ENCODE results near the gene GLMN.

The GLMN gene

GRCh38 chr1:92298573-92299476 is at the start of gene GLMN, which contains the start of gene RPAP2:
TSS of gene GLMN (minus strand) at chr1:92298987. CDS start at chr1:92297999, 988 bp downstream.
TSS of gene RPAP2 (plus strand) at chr1:92299059. CDS start at chr1:92299074, 15 bp downstream.
- peak; percentile 81 for DNase-seq (ENCODE audit: low spot score)

- DNase-seq (ENCODE audit: low spot score): no peak
Observed at GRCh38 chr1:92346866-92347640, 48.3 kb upstream of the GLMN start.

DNA sequence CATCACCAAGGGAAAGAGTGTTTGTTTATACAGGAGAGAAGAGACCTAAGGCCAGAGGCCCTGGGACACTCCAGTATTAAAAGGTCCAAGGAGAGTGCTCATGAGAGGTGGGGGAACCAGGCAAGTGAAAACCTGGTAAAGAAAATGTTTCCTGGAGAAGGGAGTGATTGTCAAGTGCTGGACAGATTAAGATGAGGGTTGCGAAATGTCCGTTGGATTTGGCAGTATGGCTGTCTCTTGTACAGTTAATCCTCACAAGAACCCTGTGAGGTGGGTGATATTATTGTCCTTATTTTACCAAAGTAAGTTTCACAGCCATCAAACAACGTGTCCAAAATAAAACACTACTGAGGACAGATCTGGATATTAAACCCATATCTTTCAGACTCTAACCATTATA is 44.3 kb upstream of the GLMN start:
- DNase-seq (ENCODE audit: low spot score): no peak

GRCh38 chr1:92342401-92342800 is 43.6 kb upstream of the GLMN start:
- no peak for DNase-seq (ENCODE audit: low spot score)

DNA sequence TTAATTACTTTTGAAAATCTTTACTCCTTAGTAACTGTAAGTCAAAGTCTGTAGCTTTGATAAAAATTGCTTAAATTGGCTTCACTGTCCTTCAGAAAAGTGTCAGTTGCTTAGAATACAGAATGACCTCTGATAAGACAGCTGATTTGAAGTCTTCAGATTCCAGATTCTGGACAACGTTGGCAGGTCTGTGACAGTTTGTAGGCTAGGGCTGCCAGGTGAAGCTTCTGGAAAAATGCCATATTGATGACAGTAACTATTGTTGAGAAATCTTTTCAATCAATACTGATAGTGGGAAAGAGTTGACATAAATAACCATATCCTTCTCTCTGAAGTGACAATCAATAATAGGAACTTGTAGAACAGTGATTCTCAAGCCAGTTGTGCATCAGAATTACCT is 41.4 kb upstream of the GLMN start:
- DNase-seq (ENCODE audit: low spot score): no peak

DNA sequence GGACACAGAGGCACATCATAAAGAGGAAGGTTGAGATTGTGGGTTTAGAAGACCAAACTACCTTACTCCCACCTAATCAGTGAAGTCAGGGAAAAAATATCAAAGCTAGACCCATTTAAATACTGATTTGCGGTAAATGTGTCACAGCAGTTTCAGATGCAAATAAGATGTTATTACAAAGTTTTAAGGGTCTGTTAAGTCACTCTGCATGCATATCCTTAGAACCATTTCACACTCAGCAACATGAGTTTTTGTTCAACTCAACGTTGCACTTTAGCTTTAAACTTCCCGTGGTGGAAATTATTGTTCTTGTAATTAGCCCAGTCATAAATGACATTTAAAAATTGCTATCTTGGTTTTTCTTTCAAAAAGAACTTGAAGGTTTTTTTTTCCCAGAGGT is 34.9 kb upstream of the GLMN start:
- no peak for DNase-seq (ENCODE audit: low spot score)

DNA sequence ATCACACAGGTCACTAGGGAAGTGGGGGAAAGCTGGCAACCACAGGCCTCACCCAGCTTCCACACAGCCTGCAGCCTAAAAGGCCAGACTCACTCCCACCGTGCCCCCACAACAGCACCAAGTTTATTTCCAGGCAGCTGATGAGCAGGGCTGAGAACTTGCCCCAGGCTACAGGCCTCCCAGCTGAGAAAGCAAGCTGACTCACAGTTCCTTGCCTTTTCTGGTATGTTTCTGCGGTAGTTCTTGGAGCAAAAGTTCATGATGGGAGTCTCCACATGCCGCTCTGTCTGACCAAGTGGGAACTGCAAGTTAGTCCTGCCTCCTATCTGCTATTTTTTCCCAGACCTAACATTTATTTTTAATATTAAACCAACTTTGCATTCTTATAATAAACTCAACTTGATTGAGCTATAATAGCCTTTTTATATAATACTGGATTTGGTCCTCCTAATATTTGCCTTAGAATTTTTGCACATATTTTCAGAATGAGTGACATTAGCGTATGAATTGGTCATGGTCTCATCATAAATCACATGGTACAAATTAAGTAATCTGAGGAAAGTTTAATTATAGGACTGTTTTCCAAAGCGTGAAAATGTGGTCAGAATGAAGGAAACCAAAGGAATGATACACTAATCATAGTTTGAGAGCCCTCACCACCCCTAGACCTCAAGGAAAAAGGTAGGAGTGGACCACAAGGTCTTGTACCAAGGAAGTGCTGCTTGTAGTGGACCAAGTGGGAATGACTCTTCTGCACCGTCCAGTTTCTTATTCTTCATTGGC is 30.8 kb upstream of the GLMN start:
- DNase-seq (ENCODE audit: low spot score): no peak

GRCh38 chr1:92327794-92328193 is 29.0 kb upstream of the GLMN start:
- DNase-seq (ENCODE audit: low spot score): no peak

GRCh38 chr1:92326681-92327080 is 27.9 kb upstream of the GLMN start:
- no peak for DNase-seq (ENCODE audit: low spot score)

DNA sequence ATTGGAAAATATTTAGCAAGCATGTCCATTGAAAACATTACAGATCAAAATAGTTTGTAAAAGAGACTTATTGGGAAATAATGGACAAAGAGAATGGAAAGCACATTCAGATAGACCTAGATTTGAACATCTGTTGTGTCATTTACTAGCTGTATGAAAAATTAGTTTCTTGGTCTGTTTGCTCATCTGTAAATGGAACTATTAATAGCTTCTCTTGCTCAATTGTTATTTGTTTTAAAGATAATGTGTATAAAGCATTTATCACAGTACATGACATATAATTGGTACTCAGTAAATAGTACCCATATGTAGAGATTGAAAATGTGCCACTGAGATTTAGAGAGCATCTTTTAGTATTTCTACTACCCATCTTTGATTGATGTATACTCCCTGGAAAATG is 26.0 kb upstream of the GLMN start:
- no peak for DNase-seq (ENCODE audit: low spot score)

GRCh38 chr1:92323473-92324453 is 25.0 kb upstream of the GLMN start:
- DNase-seq (ENCODE audit: low spot score): no peak

DNA sequence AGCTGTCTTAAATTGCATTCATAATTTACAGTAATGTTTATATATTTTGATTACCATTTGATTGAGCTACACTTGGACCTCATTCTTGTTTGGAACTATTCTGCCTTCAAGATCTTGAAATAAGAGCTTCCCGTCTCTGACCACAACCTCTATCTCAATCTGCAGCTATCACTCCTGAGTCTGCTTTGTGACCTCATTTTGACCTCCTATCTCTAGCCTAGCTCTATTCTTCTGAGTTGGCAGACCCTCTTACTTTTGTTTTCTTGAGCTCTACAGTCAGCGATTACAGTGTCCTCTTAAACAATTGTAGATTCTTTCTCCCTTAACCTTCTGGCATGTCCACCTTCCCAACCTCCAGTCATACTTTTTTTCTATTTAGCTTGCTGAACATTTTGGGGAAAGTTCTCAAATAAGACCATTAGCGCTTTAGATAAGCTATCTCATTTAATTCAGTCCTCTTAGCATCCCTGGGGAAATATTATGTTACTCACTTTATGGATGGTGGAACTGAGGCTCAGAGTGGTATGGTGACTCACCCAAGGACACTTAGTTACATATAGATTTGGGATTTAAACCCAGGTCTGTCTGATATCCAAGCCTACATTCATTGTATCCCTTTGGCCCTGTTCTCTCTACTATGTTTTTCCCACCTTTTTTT is 19.2 kb upstream of the GLMN start:
- DNase-seq (ENCODE audit: low spot score): no peak

DNA sequence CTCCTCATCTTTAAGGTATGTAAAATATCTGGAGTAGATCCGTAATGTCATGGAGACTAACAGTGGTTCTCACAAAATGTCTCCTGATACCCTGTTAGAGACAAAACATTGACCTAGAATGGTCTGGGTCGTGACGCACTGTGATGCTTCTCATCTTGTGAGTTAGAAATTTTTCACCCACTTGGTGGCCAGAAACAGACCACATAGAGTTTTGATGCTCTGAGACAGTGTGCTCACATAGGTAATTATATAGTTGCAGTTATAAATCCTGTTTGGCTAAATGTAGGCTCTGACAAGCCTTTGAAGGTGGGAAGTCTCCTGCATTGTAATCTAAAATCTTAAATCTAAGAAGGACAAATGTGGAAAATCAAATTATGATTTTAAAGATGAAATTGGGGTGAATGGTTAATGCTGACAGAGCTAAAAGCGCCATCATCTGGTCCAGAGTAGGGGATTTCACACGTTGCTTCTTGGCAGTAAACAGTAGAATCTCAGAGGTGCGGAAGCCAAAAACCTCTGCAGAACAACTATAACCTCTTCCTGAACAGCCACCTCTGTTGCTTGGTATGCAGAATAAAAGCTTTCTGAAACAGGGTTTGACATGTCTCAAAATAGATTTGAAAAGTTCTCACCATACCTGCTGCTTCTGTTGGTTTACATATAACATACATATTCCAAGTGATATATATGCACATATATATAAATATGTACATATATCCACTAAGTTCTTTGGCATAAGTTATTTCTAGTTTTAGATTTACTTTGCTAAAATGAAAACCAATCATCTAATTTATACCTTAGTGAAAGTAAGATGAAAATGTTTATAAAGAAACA is 17.2 kb upstream of the GLMN start:
- no peak for DNase-seq (ENCODE audit: low spot score)

GRCh38 chr1:92314024-92314423 is 15.2 kb upstream of the GLMN start:
- no peak for DNase-seq (ENCODE audit: low spot score)

GRCh38 chr1:92310185-92310597 is 11.4 kb upstream of the GLMN start:
- peak; percentile 22 for DNase-seq (ENCODE audit: low spot score)

GRCh38 chr1:92307980-92308379 is 9.2 kb upstream of the GLMN start:
- DNase-seq (ENCODE audit: low spot score): no peak

- no peak for DNase-seq (ENCODE audit: low spot score)
Observed at GRCh38 chr1:92306020-92306419, 7.2 kb upstream of the GLMN start.

DNA sequence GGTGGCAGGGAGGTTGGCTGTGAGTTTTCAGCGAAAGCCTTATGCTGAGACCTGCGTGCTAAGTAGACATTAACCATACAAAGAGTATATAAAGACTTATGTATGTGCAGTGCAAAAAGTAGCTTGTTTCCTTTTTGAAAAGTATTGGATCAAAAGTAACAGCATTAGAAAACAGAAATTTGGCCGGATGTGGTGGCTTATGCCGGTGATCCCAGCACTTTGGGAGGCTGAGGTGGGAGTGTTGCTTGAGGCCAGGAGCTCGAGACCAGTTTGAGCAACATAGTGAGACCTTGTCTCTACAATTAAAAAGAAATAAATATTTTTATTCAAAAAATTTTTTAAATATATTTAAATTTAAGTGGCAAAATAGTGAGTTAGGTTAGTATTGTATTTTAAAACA is 2.2 kb upstream of the GLMN start:
- DNase-seq (ENCODE audit: low spot score): no peak

DNA sequence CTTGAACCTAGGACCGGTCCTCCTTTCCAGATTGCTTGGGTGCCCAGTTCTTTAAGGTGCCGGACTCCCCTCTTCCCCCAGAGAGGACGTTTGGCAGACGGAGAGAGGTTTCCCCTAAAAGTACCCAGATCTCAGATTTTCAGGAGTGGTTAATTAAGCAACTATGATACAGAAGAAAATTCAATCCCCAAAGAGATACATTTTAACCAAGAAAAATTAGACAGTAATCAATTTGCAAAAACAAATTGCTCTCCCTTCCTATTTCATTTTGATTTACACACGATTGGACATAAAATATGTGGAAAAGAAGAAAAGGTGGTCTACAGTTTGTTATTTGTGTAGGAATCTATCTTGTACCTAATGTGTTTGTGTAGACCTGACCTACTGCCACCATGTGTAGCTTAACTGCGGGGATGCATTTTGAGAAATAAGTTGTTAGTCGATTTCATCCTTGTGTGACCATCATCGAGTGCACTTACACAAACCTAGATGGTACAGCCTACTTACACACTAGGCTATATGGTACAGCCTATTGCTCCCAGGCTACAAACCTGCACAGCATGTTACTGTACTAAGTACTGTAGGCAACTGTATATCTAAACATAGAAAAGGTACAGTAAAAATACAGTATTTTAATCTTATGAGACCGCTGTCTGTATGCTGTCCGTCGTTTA is 827 bp upstream of the GLMN start:
- no peak for DNase-seq (ENCODE audit: low spot score)

Data from SW480 (cell line).